Keratinocyte (primary cell): ENCODE data around the gene NSMCE1. TPM values are rescaled to one million over a fixed set of nuclear protein-coding genes. Genes with fewer than 3 reads are reported as not detected.

Experiments
- DNase-seq: peaks from one replicate; pipeline ENCODE4 v3.0.0-alpha.2; 2011; ENCODE audit warnings: low read depth, missing footprints, low spot score
- FAIRE-seq: peaks from 2 replicates; lab custom pipeline; 2011; peaks lifted over from hg19 to GRCh38; lab: Jason Lieb, UNC
- H2AFZ ChIP-seq: 2 replicates; pipeline ENCODE4 v1.6.0; 2012; ENCODE audit warnings: low read length, control low read depth, inconsistent platforms; ENCODE audit not compliant: control insufficient read depth
- H3K27ac ChIP-seq: 2 replicates; pipeline ENCODE4 v1.5.1; 2011; ENCODE audit warnings: low read length; ENCODE audit not compliant: control insufficient read depth, insufficient read depth
- H3K27me3 ChIP-seq: 3 replicates; pipeline ENCODE4 v1.6.0; 2011; ENCODE audit warnings: low read length; ENCODE audit not compliant: control insufficient read depth, insufficient read depth; ENCODE audit errors: extremely low read depth
- H3K36me3 ChIP-seq, 2 experiments: 2 replicates in 1 of 2; 3 replicates in 1 of 2; pipeline ENCODE4 v1.5.1; 2011; ENCODE audit warnings: low read length in 2 of 2, mild to moderate bottlenecking in 1 of 2; ENCODE audit not compliant: control insufficient read depth in 2 of 2, insufficient read depth in 2 of 2; ENCODE audit errors: extremely low read depth in 1 of 2
- H3K4me1 ChIP-seq: 3 replicates; pipeline ENCODE4 v1.5.1; 2011; ENCODE audit warnings: low read length; ENCODE audit not compliant: control insufficient read depth, insufficient read depth; ENCODE audit errors: extremely low read depth
- H3K4me2 ChIP-seq: 3 replicates; pipeline ENCODE4 v1.6.0; 2011; ENCODE audit warnings: low read depth, low read length; ENCODE audit not compliant: control insufficient read depth, insufficient read depth; ENCODE audit errors: extremely low read depth
- H3K4me3 ChIP-seq, 3 experiments: fragments of 200-600 bp in 1 of 3; sonication (generic) in 1 of 3; 2 replicates in 2 of 3; 3 replicates in 1 of 3; pipeline ENCODE4 v1.5.1; 2011 to 2016; ENCODE audit warnings: low read length in 3 of 3, mild to moderate bottlenecking in 3 of 3, control low read depth in 2 of 3, inconsistent platforms in 1 of 3, low read depth in 1 of 3, mixed read lengths in 1 of 3, mixed run types in 1 of 3, moderate library complexity in 1 of 3; ENCODE audit not compliant: control insufficient read depth in 2 of 3, insufficient read depth in 2 of 3; ENCODE audit errors: extremely low read depth in 1 of 3
- H3K79me2 ChIP-seq: 2 replicates; pipeline ENCODE4 v1.6.0; 2012; ENCODE audit warnings: low read length; ENCODE audit not compliant: control insufficient read depth, insufficient read depth
- H3K9ac ChIP-seq: 3 replicates; pipeline ENCODE4 v1.6.0; 2011; ENCODE audit warnings: low read length; ENCODE audit not compliant: control insufficient read depth, insufficient read depth; ENCODE audit errors: extremely low read depth
- H3K9me1 ChIP-seq: 3 replicates; pipeline ENCODE4 v1.6.0; 2011; ENCODE audit warnings: low read length; ENCODE audit not compliant: control insufficient read depth, insufficient read depth; ENCODE audit errors: extremely low read depth
- H3K9me3 ChIP-seq: 2 replicates; pipeline ENCODE4 v1.5.1; 2012; ENCODE audit warnings: low read depth, low read length; ENCODE audit not compliant: control insufficient read depth
- H4K20me1 ChIP-seq: 3 replicates; pipeline ENCODE4 v1.6.0; 2011; ENCODE audit warnings: low read length; ENCODE audit not compliant: control insufficient read depth, insufficient read depth; ENCODE audit errors: extremely low read depth
- CTCF ChIP-seq, 3 experiments: IDR thresholded peaks in 1 of 3; conservative IDR thresholded peaks in 1 of 3; optimal IDR thresholded peaks in 1 of 3; 2 replicates in 2 of 3; 3 replicates in 1 of 3; pipeline versions ENCODE3 to v1.5.1; 2011; ENCODE audit warnings: low read length in 3 of 3, mild to moderate bottlenecking in 3 of 3, moderate library complexity in 2 of 3, control low read depth in 1 of 3, inconsistent platforms in 1 of 3; ENCODE audit not compliant: insufficient read depth in 2 of 3; ENCODE audit errors: extremely low read depth in 1 of 3
- EZH2 ChIP-seq: IDR thresholded peaks from one replicate; pipeline ENCODE4 v1.6.1; 2012; ENCODE audit warnings: inconsistent platforms, mild to moderate bottlenecking, low read length, moderate library complexity
- dilution Hi-C: fragments of 300-500 bp; cut with MboI; formaldehyde crosslinking; loops from one replicate; pipeline ENCODE4 v1.7.0; 2020; ENCODE audit warnings: low sequenced_read_pairs; ENCODE audit not compliant: extremely low pct_ligation_motif_present
- polyA plus RNA-seq, 5 experiments: library from polyadenylated mRNA; depleted of rRNA in 3 of 5; stranded (reverse) in 3 of 5; stranded (forward) in 1 of 5; unstranded in 1 of 5; fragments of >200 nt; gene quantifications; 1 replicate in 1 of 5; 2 replicates in 3 of 5; 3 replicates in 1 of 5; pipeline versions ENCODE4 v1.2.1 to v1.2.3, GENCODE V29; 2011 to 2012; ENCODE audit warnings: missing spikeins in 2 of 5, low read depth in 1 of 5, low replicate concordance in 1 of 5

Gene NSMCE1
- polyA plus RNA-seq, 1 donor (not counting 4 experiments of a cell fraction or from before 2014, with no cell fraction given), result 55.9 TPM

GRCh38 chr16:27235055-27235937 is 33.3 kb downstream of the NSMCE1 start:
- H3K27ac ChIP-seq, result peak overlapping the region; percentile 45
- H3K9me1 ChIP-seq, result no peaks in the 10 kb centered on the region
- no peaks in the 10 kb centered on the region for H4K20me1 ChIP-seq
- H2AFZ ChIP-seq, result peak overlapping the region; percentile 79
- FAIRE-seq (peak; percentile 90), DNase-seq (peak; percentile 41)
- H3K9me3 ChIP-seq, result no peaks in the 10 kb centered on the region
- peak overlapping the region; percentile 79 for H3K4me2 ChIP-seq
- peaks cover 15% of the 10 kb centered on the region for H3K4me1 ChIP-seq
- H3K27me3 ChIP-seq, result no peaks in the 10 kb centered on the region
- dilution Hi-C loops, result no loop called here
- H3K9ac ChIP-seq, result peak overlapping the region; percentile 50
- peak overlapping the region in 1 of 3 experiments; percentile 38 for H3K4me3 ChIP-seq
- H3K79me2 ChIP-seq, result no peaks in the 10 kb centered on the region
- TF ChIP-seq CTCF (optimal IDR thresholded peaks at IDR 0.05 in 1 of 3, IDR thresholded peaks at IDR 0.05 in 1 of 3, conservative IDR thresholded peaks at IDR 0.05 in 1 of 3; ENCODE audit: extremely low read depth in 1 of 3, insufficient read depth in 2 of 3, low read length in 3 of 3) (peak; percentile 80 to 91 (median 85)), EZH2 (no peak)
- H3K36me3 ChIP-seq, result peaks cover 14 to 22% of the 10 kb centered on the region in 2 experiments

GRCh38 chr16:27234603-27235002 is 34.0 kb downstream of the NSMCE1 start:
- Histone ChIP-seq H2AFZ (no peak overlapping the region), H3K36me3 (peaks cover 19 to 22% of the 10 kb centered on the region in 2 experiments), H3K9me1 (no peaks in the 10 kb centered on the region), H3K9me3 (no peaks in the 10 kb centered on the region), H3K27me3 (no peaks in the 10 kb centered on the region), H3K27ac (peak overlapping the region; percentile 45), H4K20me1 (no peaks in the 10 kb centered on the region), H3K79me2 (no peaks in the 10 kb centered on the region), H3K4me3 (no peak overlapping the region), H3K4me2 (no peak overlapping the region), H3K4me1 (peaks cover 15% of the 10 kb centered on the region), H3K9ac (no peak overlapping the region)
- FAIRE-seq (no peak), DNase-seq (no peak)
- dilution Hi-C loops, result no loop called here
- no peak for TF ChIP-seq CTCF (optimal IDR thresholded peaks at IDR 0.05 in 1 of 3, IDR thresholded peaks at IDR 0.05 in 1 of 3, conservative IDR thresholded peaks at IDR 0.05 in 1 of 3; ENCODE audit: extremely low read depth in 1 of 3, insufficient read depth in 2 of 3, low read length in 3 of 3)
- no peak for TF ChIP-seq EZH2
